Jurkat, Clone E6-1 (cell line): ENCODE results near the gene CNTNAP5.

Source experiments
- DNase-seq: peaks from one replicate; pipeline ENCODE4 v3.0.0-alpha.2; 2011; ENCODE audit warnings: low read depth, low spot score
- H3K4me3 ChIP-seq: 2 replicates; pipeline ENCODE4 v1.5.1; 2011; ENCODE audit warnings: mild to moderate bottlenecking, low read length, control low read depth, moderate library complexity

CNTNAP5 gene

GRCh38 chr2:124804014-124804940 is 779.2 kb downstream of the CNTNAP5 start:
- H3K4me3 ChIP-seq = no peak overlapping the region
- peak; percentile 20 for DNase-seq

- no peak for DNase-seq
- H3K4me3 ChIP-seq = no peak overlapping the region
Measured at GRCh38 chr2:124805060-124805459, 780.0 kb downstream of the CNTNAP5 start.

GRCh38 chr2:124810132-124810531 is 785.0 kb downstream of the CNTNAP5 start:
- no peak for DNase-seq
- H3K4me3 ChIP-seq = no peak overlapping the region

GRCh38 chr2:124814968-124815745 is 790.1 kb downstream of the CNTNAP5 start:
- no peak for DNase-seq
- no peak overlapping the region for H3K4me3 ChIP-seq

- no peak overlapping the region for H3K4me3 ChIP-seq
- no peak for DNase-seq
Measured at GRCh38 chr2:124816007-124816406, 790.9 kb downstream of the CNTNAP5 start.

GRCh38 chr2:124822516-124822915 is 797.4 kb downstream of the CNTNAP5 start:
- DNase-seq = no peak

GRCh38 chr2:124824441-124824840 is 799.4 kb downstream of the CNTNAP5 start:
- DNase-seq = no peak
- H3K4me3 ChIP-seq = no peak overlapping the region

More at GRCh38 chr2:124822516-124822915, 797.4 kb downstream of the CNTNAP5 start:
- H3K4me3 ChIP-seq = no peak overlapping the region

GRCh38 chr2:124832521-124832920 is 807.4 kb downstream of the CNTNAP5 start:
- H3K4me3 ChIP-seq = no peak overlapping the region
- no peak for DNase-seq

- DNase-seq = no peak
- no peak overlapping the region for H3K4me3 ChIP-seq
Measured at GRCh38 chr2:124834331-124834730, 809.2 kb downstream of the CNTNAP5 start.

GRCh38 chr2:124835331-124835730 is 810.2 kb downstream of the CNTNAP5 start:
- DNase-seq = no peak
- H3K4me3 ChIP-seq = no peak overlapping the region

- no peak for DNase-seq
- no peak overlapping the region for H3K4me3 ChIP-seq
Measured at GRCh38 chr2:124836416-124836815, 811.3 kb downstream of the CNTNAP5 start.

GRCh38 chr2:124837496-124837895 is 812.4 kb downstream of the CNTNAP5 start:
- H3K4me3 ChIP-seq = no peak overlapping the region
- DNase-seq = no peak

GRCh38 chr2:124838406-124838805 is 813.3 kb downstream of the CNTNAP5 start:
- H3K4me3 ChIP-seq = no peak overlapping the region
- no peak for DNase-seq

- no peak overlapping the region for H3K4me3 ChIP-seq
- DNase-seq = no peak
Measured at GRCh38 chr2:124867247-124867646, 842.2 kb downstream of the CNTNAP5 start.

GRCh38 chr2:124874219-124874618 is 849.1 kb downstream of the CNTNAP5 start:
- DNase-seq = no peak
- no peak overlapping the region for H3K4me3 ChIP-seq

- DNase-seq = no peak
- H3K4me3 ChIP-seq = no peak overlapping the region
Measured at GRCh38 chr2:124874676-124875075, 849.6 kb downstream of the CNTNAP5 start.

- no peak overlapping the region for H3K4me3 ChIP-seq
- DNase-seq = no peak
Measured at GRCh38 chr2:124875627-124876244, 850.6 kb downstream of the CNTNAP5 start.

- DNase-seq = no peak
Measured at GRCh38 chr2:124877141-124877577, 852.1 kb downstream of the CNTNAP5 start.

GRCh38 chr2:124879640-124880039 is 854.6 kb downstream of the CNTNAP5 start:
- H3K4me3 ChIP-seq = no peak overlapping the region
- no peak for DNase-seq

More at GRCh38 chr2:124877141-124877577, 852.1 kb downstream of the CNTNAP5 start:
- H3K4me3 ChIP-seq = no peak overlapping the region

- DNase-seq = no peak
- H3K4me3 ChIP-seq = no peak overlapping the region
Measured at GRCh38 chr2:124880995-124881394, 855.9 kb downstream of the CNTNAP5 start.
